ENCODE results near the gene RCOR1.

The RCOR1 gene

GRCh38 chr14:102750376-102750775 is 157.9 kb downstream of the RCOR1 start:
- H3K4me3 ChIP-seq (ENCODE audit: low read length), result no peak overlapping the region
- no peak for DNase-seq (ENCODE audit: low read depth)
- no peak for TF ChIP-seq CTCF (conservative IDR thresholded peaks at IDR 0.05; ENCODE audit: low read length)

GRCh38 chr14:102751088-102751487 is 158.6 kb downstream of the RCOR1 start:
- TF ChIP-seq CTCF (conservative IDR thresholded peaks at IDR 0.05; ENCODE audit: low read length), result no peak
- no peak overlapping the region for H3K4me3 ChIP-seq (ENCODE audit: low read length)
- DNase-seq (ENCODE audit: low read depth), result no peak

GRCh38 chr14:102752239-102752847 is 159.9 kb downstream of the RCOR1 start:
- TF ChIP-seq CTCF (conservative IDR thresholded peaks at IDR 0.05; ENCODE audit: low read length), result no peak
- no peak overlapping the region for H3K4me3 ChIP-seq (ENCODE audit: low read length)
- no peak for DNase-seq (ENCODE audit: low read depth)

- no peak overlapping the region for H3K4me3 ChIP-seq (ENCODE audit: low read length)
- DNase-seq (ENCODE audit: low read depth), result no peak
- no peak for TF ChIP-seq CTCF (conservative IDR thresholded peaks at IDR 0.05; ENCODE audit: low read length)
Observed at GRCh38 chr14:102754370-102755262, 162.2 kb downstream of the RCOR1 start.

GRCh38 chr14:102757646-102758045 is 165.2 kb downstream of the RCOR1 start:
- DNase-seq (ENCODE audit: low read depth), result no peak
- TF ChIP-seq CTCF (conservative IDR thresholded peaks at IDR 0.05; ENCODE audit: low read length), result no peak
- no peak overlapping the region for H3K4me3 ChIP-seq (ENCODE audit: low read length)

- no peak for DNase-seq (ENCODE audit: low read depth)
- no peak overlapping the region for H3K4me3 ChIP-seq (ENCODE audit: low read length)
- no peak for TF ChIP-seq CTCF (conservative IDR thresholded peaks at IDR 0.05; ENCODE audit: low read length)
Observed at GRCh38 chr14:102758087-102758486, 165.6 kb downstream of the RCOR1 start.
